ENCODE results near the gene P2RY6.

P2RY6 gene

GRCh38 chr11:73271936-73272679, at the start of gene P2RY6:
Gene P2RY6 (plus strand): TSS chr11:73272338. CDS start chr11:73296519, 24,181 bp downstream.
- no peak for DNase-seq (ENCODE audit: extremely low spot score)
- ChIA-PET POLR2A (interaction anchor here (0.6 kb wide), 1 partner anchor 73 kb away, joined by 3 read pairs; no protein-coding TSS in a partner anchor), CTCF (interaction anchor here (0.6 to 4.1 kb wide), 4 partner anchors 10 to 94 kb away, joined by 3 to 20 read pairs (median 3); no protein-coding TSS in a partner anchor)
- no peak for TF ChIP-seq CTCF (IDR thresholded peaks at IDR 0.05; ENCODE audit: control extremely low read depth, extremely low read depth, low read depth, missing control alignments)

DNA sequence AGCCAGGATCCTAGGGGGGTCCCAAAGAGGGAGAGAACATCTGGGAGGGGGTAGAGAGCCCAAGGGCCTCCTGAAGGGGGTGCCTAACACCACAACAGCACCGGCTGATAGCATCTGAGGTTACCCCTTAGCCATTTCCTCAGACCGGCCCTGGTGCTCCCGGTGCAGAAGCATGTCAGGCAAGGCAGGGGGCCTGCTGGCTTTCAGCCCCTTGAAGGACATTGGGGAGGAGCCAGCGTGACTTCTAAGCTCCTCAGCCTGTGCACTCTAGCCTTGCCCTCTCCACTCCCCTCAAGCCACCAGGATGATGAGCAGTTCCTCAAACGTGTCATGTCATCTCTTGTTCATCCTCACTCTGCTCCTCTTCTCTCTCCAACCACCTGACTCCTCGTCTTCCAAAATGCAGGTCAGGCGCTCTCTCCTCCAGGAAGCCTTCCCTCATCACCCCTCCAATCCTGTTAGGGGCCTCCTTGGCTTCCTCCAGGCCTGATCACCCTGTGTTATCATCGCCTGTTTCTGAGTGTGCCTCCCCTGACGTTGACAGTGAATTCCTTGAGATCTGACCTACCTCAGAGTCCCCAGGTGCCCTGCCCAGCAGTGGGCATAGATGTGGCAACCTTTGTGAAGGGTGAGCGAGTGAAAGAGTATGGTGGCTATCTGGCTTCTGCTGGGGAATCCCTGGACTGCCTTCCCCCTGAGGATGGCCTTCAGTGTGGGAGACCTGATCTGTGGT, 48.0 kb upstream of the P2RY6 start:
- ChIA-PET POLR2A (no interaction called here), CTCF (interaction anchor here (0.8 to 3.2 kb wide), 3 partner anchors 10 to 22 kb away, joined by 3 to 13 read pairs (median 3); no protein-coding TSS in a partner anchor)
- TF ChIP-seq CTCF (IDR thresholded peaks at IDR 0.05; ENCODE audit: control extremely low read depth, extremely low read depth, low read depth, missing control alignments) = no peak
- no peak for DNase-seq (ENCODE audit: extremely low spot score)

GRCh38 chr11:73225001-73225686, 47.0 kb upstream of the P2RY6 start:
- DNase-seq (ENCODE audit: extremely low spot score) = no peak
- TF ChIP-seq CTCF (IDR thresholded peaks at IDR 0.05; ENCODE audit: control extremely low read depth, extremely low read depth, low read depth, missing control alignments) = no peak
- ChIA-PET CTCF (interaction anchor here (1.0 to 3.2 kb wide), 3 partner anchors 10 to 21 kb away, joined by 3 to 13 read pairs (median 3); no protein-coding TSS in a partner anchor), POLR2A (no interaction called here)

DNA sequence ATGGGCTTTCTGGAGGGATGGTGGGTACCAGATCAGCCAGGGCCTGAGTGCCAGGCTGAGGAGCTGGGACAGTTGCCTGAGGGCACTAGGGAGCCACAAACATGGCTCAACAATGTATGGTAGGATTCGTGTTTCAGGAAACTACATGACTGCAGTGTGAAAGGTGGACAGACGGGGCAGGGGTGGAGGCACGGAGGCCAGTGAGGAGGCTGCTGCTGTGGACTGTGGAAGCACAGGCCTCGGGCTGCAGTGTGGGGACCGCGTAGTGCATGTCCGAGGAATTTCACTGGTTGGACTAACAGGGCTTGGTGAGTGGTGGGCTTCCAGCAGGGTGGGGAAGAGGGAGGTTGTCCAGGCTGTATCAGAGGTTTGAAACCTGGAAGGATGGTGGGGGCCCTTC, 46.3 kb upstream of the P2RY6 start:
- CTCF ChIA-PET = interaction anchor here (3.2 kb wide), 1 partner anchor 11 kb away, joined by 13 read pairs; no protein-coding TSS in a partner anchor

DNA sequence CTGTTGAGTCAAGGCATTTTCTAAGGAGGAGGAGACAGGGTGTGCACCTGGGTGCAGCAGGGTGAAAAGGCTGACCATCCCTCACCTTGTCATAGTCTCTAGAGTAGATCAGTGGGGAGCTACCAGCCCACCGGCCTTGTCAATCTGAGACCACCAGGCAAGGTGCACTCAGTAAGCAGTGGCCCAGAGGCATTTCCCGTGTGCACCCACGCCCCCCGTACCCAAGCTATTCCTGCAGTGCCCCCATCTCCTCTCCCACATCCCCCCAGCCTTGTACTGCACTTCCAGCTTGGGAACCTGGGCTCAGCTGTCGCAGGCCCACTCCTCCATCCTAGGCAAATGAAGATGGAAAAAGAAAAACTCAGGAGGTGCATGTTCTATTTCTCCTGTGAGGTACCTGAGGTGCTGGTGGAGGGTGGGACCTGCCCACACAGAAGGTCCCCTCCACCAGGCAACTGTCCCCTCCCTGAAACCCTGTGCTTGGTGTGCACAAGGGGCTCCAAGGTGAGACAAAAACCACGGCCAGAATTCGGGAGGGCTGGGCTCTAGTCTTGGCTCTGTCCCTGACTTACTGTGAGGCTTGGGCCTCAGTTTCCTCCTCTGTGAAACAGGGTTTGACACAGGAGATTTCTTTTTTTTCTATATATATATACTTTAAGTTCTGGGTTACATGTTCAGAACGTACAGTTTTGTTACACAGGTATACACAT, 45.7 kb upstream of the P2RY6 start:
- no peak for TF ChIP-seq CTCF (IDR thresholded peaks at IDR 0.05; ENCODE audit: control extremely low read depth, extremely low read depth, low read depth, missing control alignments)
- POLR2A ChIA-PET = no interaction called here
- DNase-seq (ENCODE audit: extremely low spot score) = no peak
- CTCF ChIA-PET = interaction anchor here (2.0 kb wide), 1 partner anchor 63 kb away, joined by 4 read pairs; no protein-coding TSS in a partner anchor

More for the DNA sequence above, 46.3 kb upstream of the P2RY6 start:
- no peak for DNase-seq (ENCODE audit: extremely low spot score)
- TF ChIP-seq CTCF (IDR thresholded peaks at IDR 0.05; ENCODE audit: control extremely low read depth, extremely low read depth, low read depth, missing control alignments) = no peak
- POLR2A ChIA-PET = no interaction called here
